OCI-LY7 (cell line): ENCODE measurements around the gene STAT5B.
"Not testable (repeated sequence)": the region's sequence is repeated elsewhere in the genome, so short reads cannot be mapped to it uniquely, and the experiment has no call there.

ENCODE experiments used
- CTCF ChIP-seq: fragments of 200-600 bp; sonication (generic); conservative IDR thresholded peaks from 2 replicates; pipeline ENCODE4 v1.5.1; 2014; ENCODE audit warnings: mild to moderate bottlenecking, antibody characterized with exemption, low read length, moderate library complexity, mixed read lengths
- EZH2phosphoT487 ChIP-seq: fragments of 200-600 bp; sonication (generic); IDR thresholded peaks from 2 replicates; pipeline ENCODE4 v1.6.1; 2018; ENCODE audit warnings: low read depth, borderline replicate concordance, mild to moderate bottlenecking, mixed run types, antibody characterized with exemption, low read length, moderate library complexity, mixed read lengths

DNA sequence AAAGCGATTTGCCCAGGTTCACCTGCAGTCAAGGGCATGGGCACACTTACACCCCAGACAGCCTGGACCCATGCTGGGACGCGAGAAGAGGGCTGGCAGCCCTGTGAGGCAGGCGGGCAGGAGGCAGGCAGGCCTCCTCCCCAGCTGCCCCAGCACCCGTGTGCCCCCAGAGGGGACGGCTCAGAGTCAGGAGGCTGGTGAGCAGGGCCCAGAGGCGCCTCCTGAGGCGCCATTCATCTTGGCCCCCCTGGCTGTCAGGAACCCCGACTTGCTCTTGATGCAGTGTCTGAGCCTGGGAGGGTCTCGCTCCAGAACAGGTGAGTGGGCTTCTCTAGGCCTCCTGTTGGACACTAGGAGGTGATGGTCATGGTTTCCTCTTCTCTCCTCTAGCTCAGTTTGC lies 23.2 kb upstream of the STAT5B start:
- not testable (repeated sequence) for TF ChIP-seq CTCF, EZH2phosphoT487
